B cell (primary cell): ENCODE results near the gene STOML3. TPM values are rescaled to one million over a fixed set of nuclear protein-coding genes. Genes with fewer than 3 reads are reported as not detected.
A peak's percentile ranks its signal among the peaks of the same experiment; 100 is the strongest.

Source experiments
- ATAC-seq: fragments of 200-7000 bp; cut with Tn5 transposase; one replicate; pipeline ENCODE4 v1.10.0; 2021; ENCODE audit warnings: low read depth, mild to moderate bottlenecking, moderate number of reproducible peaks, moderate library complexity
- CTCF ChIA-PET: fragments of 350-600 bp; sonication (Branson Sonifier 250); formaldehyde crosslinking; loops from one replicate; lab custom pipeline; 2021; ENCODE audit warnings: antibody characterized with exemption, inconsistent platforms; lab: Charles Lee
- POLR2A ChIA-PET: fragments of 350-600 bp; sonication (Branson Sonifier 250); formaldehyde crosslinking; loops from one replicate; lab custom pipeline; 2021; ENCODE audit warnings: antibody characterized with exemption; lab: Charles Lee
- DNase-seq: peaks from one replicate; pipeline ENCODE4 v3.0.0; 2013
- H2AFZ ChIP-seq: 2 replicates; pipeline ENCODE4 v1.6.1; 2012; ENCODE audit warnings: mild to moderate bottlenecking, low read depth, low read length; ENCODE audit not compliant: insufficient read depth, poor library complexity, severe bottlenecking
- H3K27ac ChIP-seq, 2 donors: 1 replicate in 1 of 2; 2 replicates in 1 of 2; pipeline ENCODE4 v1.5.1; 2012 to 2013; ENCODE audit warnings: low read length in 2 of 2, mild to moderate bottlenecking in 2 of 2, moderate library complexity in 1 of 2
- H3K27me3 ChIP-seq, 4 experiments: fragments of 200-600 bp in 1 of 4; sonication (generic) in 1 of 4; replicated peaks in 1 of 4; 1 replicate in 2 of 4; 2 replicates in 2 of 4; pipeline versions ENCODE4 v1.6.1 to v1.7.0; 2013 to 2016; ENCODE audit warnings: low read length in 3 of 4, mild to moderate bottlenecking in 2 of 4, mixed read lengths in 1 of 4, moderate library complexity in 1 of 4; ENCODE audit not compliant: insufficient read depth in 4 of 4, control insufficient read depth in 3 of 4; ENCODE audit errors: control extremely low read depth in 1 of 4
- H3K36me3 ChIP-seq, 2 experiments: replicated peaks in 1 of 2; 1 replicate in 1 of 2; 2 replicates in 1 of 2; pipeline versions ENCODE4 v1.6.1 to v1.7.1; 2013; ENCODE audit warnings: low read length in 1 of 2; ENCODE audit not compliant: insufficient read depth in 2 of 2, control insufficient read depth in 1 of 2; ENCODE audit errors: control extremely low read depth in 1 of 2, extremely low read depth in 1 of 2
- H3K4me1 ChIP-seq, 2 donors: fragments of 200-600 bp in 1 of 2; sonication (generic) in 1 of 2; 1 replicate in 1 of 2; 2 replicates in 1 of 2; pipeline versions ENCODE4 v1.5.1 to v1.6.1; 2013 to 2017; ENCODE audit warnings: low read length in 2 of 2; ENCODE audit not compliant: control insufficient read depth in 2 of 2, insufficient read depth in 2 of 2
- H3K4me2 ChIP-seq: replicated peaks from 2 replicates; pipeline ENCODE3; 2012; ENCODE audit warnings: mild to moderate bottlenecking, low read depth, low read length; ENCODE audit not compliant: poor library complexity, severe bottlenecking
- H3K4me3 ChIP-seq, 5 experiments: fragments of 200-600 bp in 1 of 5; sonication (generic) in 1 of 5; 1 replicate in 3 of 5; 2 replicates in 2 of 5; pipeline versions ENCODE4 v1.5.1 to v1.7.0; 2011 to 2016; ENCODE audit warnings: low read length in 4 of 5, mild to moderate bottlenecking in 4 of 5, low read depth in 2 of 5, control low read depth in 1 of 5, moderate library complexity in 1 of 5; ENCODE audit not compliant: insufficient read depth in 1 of 5; ENCODE audit errors: control extremely low read depth in 1 of 5, extremely low read depth in 1 of 5
- H3K79me2 ChIP-seq: fragments of 200-600 bp; sonication (generic); one replicate; pipeline ENCODE4 v1.6.0; 2016; ENCODE audit warnings: low read length; ENCODE audit not compliant: control insufficient read depth, insufficient read depth
- H3K9ac ChIP-seq: fragments of 200-600 bp; sonication (generic); 2 replicates; pipeline ENCODE4 v1.6.1; 2017; ENCODE audit warnings: mild to moderate bottlenecking, low read length, moderate library complexity
- H3K9me3 ChIP-seq, 3 donors: one replicate each; pipeline versions ENCODE4 v1.6.1 to v1.7.1; 2013; ENCODE audit warnings: low read length in 2 of 3; ENCODE audit not compliant: control insufficient read depth in 2 of 3, insufficient read depth in 1 of 3; ENCODE audit errors: control extremely low read depth in 1 of 3
- H4K20me1 ChIP-seq: 2 replicates; pipeline ENCODE4 v1.6.0; 2012; ENCODE audit warnings: mild to moderate bottlenecking, low read length; ENCODE audit not compliant: insufficient read depth, control insufficient read depth, poor library complexity, severe bottlenecking
- H3K27ac Mint-ChIP-seq: one replicate; pipeline ENCODE4 v1.8.0; 2021; ENCODE audit warnings: mixed read lengths
- H3K27me3 Mint-ChIP-seq: one replicate; pipeline ENCODE4 v1.8.0; 2021; ENCODE audit warnings: mixed read lengths
- H3K4me1 Mint-ChIP-seq: one replicate; pipeline ENCODE4 v1.8.0; 2021; ENCODE audit warnings: mixed read lengths
- H3K4me3 Mint-ChIP-seq: one replicate; pipeline ENCODE4 v1.8.0; 2021; ENCODE audit warnings: mixed read lengths
- H3K9me3 Mint-ChIP-seq: one replicate; pipeline ENCODE4 v1.8.0; 2022; ENCODE audit warnings: mixed read lengths; ENCODE audit not compliant: insufficient read depth
- CTCF ChIP-seq: fragments of 200-600 bp; IDR thresholded peaks from one replicate; pipeline ENCODE4 v1.8.0; 2022; ENCODE audit warnings: antibody characterized with exemption, mild to moderate bottlenecking
- EZH2 ChIP-seq: IDR thresholded peaks from 2 replicates; pipeline ENCODE4 v1.6.1; 2012; ENCODE audit warnings: borderline replicate concordance, low read depth, mild to moderate bottlenecking, moderate library complexity, low read length; ENCODE audit not compliant: insufficient read depth, poor library complexity, severe bottlenecking
- WGBS: methylation state at CpG from one replicate; pipeline ENCODE4 v1.1.5; 2013; ENCODE audit warnings: missing lambda C conversion rate; ENCODE audit not compliant: insufficient coverage; 5-methylcytosine and 5-hydroxymethylcytosine counted together
- intact Hi-C: fragments of 100-400 bp; cut with micrococcal nuclease; formaldehyde crosslinking; loops from one replicate; pipeline ENCODE4 v1.10.0; 2022
- polyA plus RNA-seq: library from polyadenylated mRNA; depleted of rRNA; stranded (reverse); fragments of >200 nt; gene quantifications from 2 replicates; pipeline ENCODE4 v1.2.3, GENCODE V29; 2012
- total RNA-seq, 2 donors: library from RNA; stranded (reverse); fragments of 120-200 nt in 1 of 2; gene quantifications; 1 replicate in 1 of 2; 2 replicates in 1 of 2; pipeline versions ENCODE4 v1.2.3 to v1.2.4, GENCODE V29; 2013 to 2022

STOML3 gene
- total and polyA plus RNA-seq, 2 donors (not counting 1 experiment from before 2014, with no cell fraction given) = not detected

DNA sequence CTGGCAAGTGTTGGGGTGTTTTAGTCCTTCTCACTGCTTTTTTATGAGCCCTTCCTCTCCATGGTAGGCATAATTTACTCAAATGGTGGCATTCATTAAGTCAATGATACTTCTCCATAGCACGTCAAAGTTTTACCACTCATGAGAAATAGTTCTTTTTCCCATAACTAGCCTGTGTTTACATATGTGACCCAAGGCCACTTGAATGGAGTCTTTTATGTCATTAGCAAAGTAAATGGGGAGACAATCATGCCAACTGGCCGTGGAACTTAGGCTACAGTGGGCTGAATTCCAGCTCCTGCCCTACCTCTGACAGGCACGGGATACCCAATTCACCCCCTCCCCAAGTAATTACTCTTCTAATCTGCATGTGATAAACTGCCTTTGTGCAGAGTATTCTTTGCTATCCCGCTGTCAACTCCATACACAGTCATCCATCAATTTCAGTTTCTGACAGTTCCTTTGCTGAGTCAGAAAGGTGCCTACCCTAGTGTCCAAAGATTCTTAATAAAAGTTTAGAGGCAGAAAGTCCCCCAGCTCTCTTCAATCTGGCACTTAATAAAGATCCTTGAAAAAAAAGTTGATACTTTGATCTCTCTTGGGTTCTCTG is 30.3 kb upstream of the STOML3 start:
- H3K27ac Mint-ChIP-seq = no peak overlapping the region
- WGBS = no CpG with 5 or more reads among the region's 4 CpGs
- H3K36me3 ChIP-seq = peaks cover 6 to 64% of the 10 kb centered on the region in 2 experiments

GRCh38 chr13:39016787-39017186 is 26.2 kb upstream of the STOML3 start:
- Mint-ChIP-seq H3K4me3 (no peak overlapping the region), H3K27ac (no peak overlapping the region), H3K4me1 (no peaks in the 10 kb centered on the region), H3K27me3 (no peaks in the 10 kb centered on the region), H3K9me3 (no peaks in the 10 kb centered on the region)
- Histone ChIP-seq H3K27ac (no peak overlapping the region), H3K36me3 (peaks cover 7 to 55% of the 10 kb centered on the region in 2 experiments), H3K4me3 (no peak overlapping the region), H4K20me1 (no peaks in the 10 kb centered on the region), H3K9me3 (no peaks in the 10 kb centered on the region), H3K27me3 (no peaks in the 10 kb centered on the region), H2AFZ (no peak overlapping the region), H3K9ac (no peak overlapping the region), H3K4me2 (no peak overlapping the region), H3K4me1 (no peaks in the 10 kb centered on the region), H3K79me2 (no peaks in the 10 kb centered on the region)
- TF ChIP-seq EZH2 (no peak), CTCF (peak; percentile 49)
- CTCF ChIA-PET = no interaction called here
- ATAC-seq (no peak), DNase-seq (peak; percentile 14)
- intact Hi-C loops = no loop called here
- POLR2A ChIA-PET = no interaction called here
- no CpG with 5 or more reads among the region's 2 CpGs for WGBS

More for the DNA sequence above, 30.3 kb upstream of the STOML3 start:
- Histone ChIP-seq H2AFZ (no peak overlapping the region), H3K9me3 (no peaks in the 10 kb centered on the region), H3K4me2 (no peak overlapping the region), H4K20me1 (no peaks in the 10 kb centered on the region), H3K4me3 (no peak overlapping the region), H3K27me3 (no peaks in the 10 kb centered on the region), H3K27ac (no peak overlapping the region), H3K9ac (no peak overlapping the region), H3K4me1 (no peaks in the 10 kb centered on the region), H3K79me2 (no peaks in the 10 kb centered on the region)
- Mint-ChIP-seq H3K9me3 (no peaks in the 10 kb centered on the region), H3K4me1 (no peaks in the 10 kb centered on the region), H3K4me3 (no peak overlapping the region), H3K27me3 (no peaks in the 10 kb centered on the region)
- ChIA-PET POLR2A (no interaction called here), CTCF (no interaction called here)
- TF ChIP-seq EZH2 (no peak), CTCF (no peak)
- ATAC-seq (no peak), DNase-seq (no peak)
- intact Hi-C loops = no loop called here
